Tibial nerve (tissue), 4 donors: ENCODE data around the gene SLAIN1. TPM values are rescaled to one million over a fixed set of nuclear protein-coding genes. Genes with fewer than 3 reads are reported as not detected.

ENCODE experiments used
- DNase-seq, 2 donors: peaks; one replicate each; pipeline ENCODE4 v3.0.0-alpha.2; 2019; ENCODE audit warnings: low spot score in 2 of 2
- H3K27ac ChIP-seq, 4 donors: fragments of 200-600 bp; sonication (generic) in 3 of 4; one replicate each; pipeline ENCODE4 v1.5.1; 2017 to 2019; ENCODE audit warnings: mild to moderate bottlenecking in 1 of 4
- H3K27me3 ChIP-seq, 2 donors: fragments of 200-600 bp; sonication (generic) in 1 of 2; one replicate each; pipeline versions ENCODE4 v1.5.1 to v1.6.0; 2017 to 2019
- H3K36me3 ChIP-seq, 3 donors: fragments of 200-600 bp; sonication (generic); one replicate each; pipeline ENCODE4 v1.5.1; 2018 to 2019
- H3K4me1 ChIP-seq, 4 donors: fragments of 200-600 bp; sonication (generic) in 3 of 4; one replicate each; pipeline ENCODE4 v1.5.1; 2017 to 2019
- H3K4me3 ChIP-seq, 4 donors: fragments of 200-600 bp; sonication (generic) in 3 of 4; one replicate each; pipeline ENCODE4 v1.5.1; 2017 to 2019; ENCODE audit warnings: mild to moderate bottlenecking in 1 of 4, moderate library complexity in 1 of 4
- H3K9me3 ChIP-seq, 4 donors: fragments of 200-600 bp; sonication (generic) in 3 of 4; one replicate each; pipeline ENCODE4 v1.5.1; 2017 to 2019
- CTCF ChIP-seq, 5 experiments: fragments of 200-600 bp in 3 of 5; fragments of 450-650 bp in 2 of 5; sonication (generic) in 3 of 5; IDR thresholded peaks; one replicate each; pipeline ENCODE4 v1.5.1; 2016 to 2019; ENCODE audit warnings: antibody characterized with exemption in 5 of 5, mild to moderate bottlenecking in 3 of 5, moderate library complexity in 2 of 5
- EP300 ChIP-seq, 2 donors: sonication (generic); formaldehyde crosslinking; IDR thresholded peaks; one replicate each; pipeline ENCODE4 v1.6.1; 2017; ENCODE audit warnings: antibody characterized with exemption in 2 of 2, mild to moderate bottlenecking in 1 of 2
- POLR2A ChIP-seq, 2 donors: fragments of 450-650 bp; IDR thresholded peaks; one replicate each; pipeline ENCODE4 v1.6.1; 2017; ENCODE audit warnings: antibody characterized with exemption in 2 of 2, mild to moderate bottlenecking in 2 of 2, moderate library complexity in 2 of 2
- WGBS, 2 donors: methylation state at CpG; one replicate each; pipeline ENCODE4 v1.1.5; 2018; 5-methylcytosine and 5-hydroxymethylcytosine counted together
- total RNA-seq, 4 donors: library from RNA; depleted of rRNA; stranded (reverse); fragments of >200 nt; gene quantifications; one replicate each; pipeline ENCODE4 v1.1.0, GENCODE V29; 2016

The SLAIN1 gene
- total RNA-seq, 4 donors from 2014 or later, result 2.8 to 13.5 (median 5.0) TPM

GRCh38 chr13:77674852-77675251 is 22.6 kb upstream of the SLAIN1 start:
- peaks cover 0 to 9% (median 0%) of the 10 kb centered on the region in 4 donors for H3K9me3 ChIP-seq
- DNase-seq, result no peak
- TF ChIP-seq CTCF (IDR thresholded peaks at IDR 0.05), result no peak
- H3K27ac ChIP-seq, result no peak overlapping the region
- H3K4me3 ChIP-seq, result no peak overlapping the region
- no peaks in the 10 kb centered on the region for H3K27me3 ChIP-seq
- H3K36me3 ChIP-seq, result no peaks in the 10 kb centered on the region
- no peaks in the 10 kb centered on the region for H3K4me1 ChIP-seq

GRCh38 chr13:77678691-77679235 is 18.7 kb upstream of the SLAIN1 start:
- Histone ChIP-seq H3K27me3 (no peaks in the 10 kb centered on the region), H3K4me1 (no peaks in the 10 kb centered on the region), H3K9me3 (peaks cover 0 to 9% (median 0%) of the 10 kb centered on the region in 4 donors), H3K36me3 (no peaks in the 10 kb centered on the region), H3K4me3 (no peak overlapping the region), H3K27ac (no peak overlapping the region)
- 61 to 74% methylated on average over 5 of the region's 5 CpGs for WGBS, 2 donors
- DNase-seq, result no peak
- TF ChIP-seq POLR2A (IDR thresholded peaks at IDR 0.05) (no peak), EP300 (IDR thresholded peaks at IDR 0.05) (no peak), CTCF (IDR thresholded peaks at IDR 0.05) (no peak)

GRCh38 chr13:77687799-77688198 is 9.7 kb upstream of the SLAIN1 start:
- H3K27me3 ChIP-seq, result no peaks in the 10 kb centered on the region

GRCh38 chr13:77691871-77692270 is 5.6 kb upstream of the SLAIN1 start:
- WGBS, 2 donors, result 58 to 68% methylated on average over 1 of the region's 1 CpG
- no peak for DNase-seq
- H3K9me3 ChIP-seq, result peaks cover 0 to 8% (median 0%) of the 10 kb centered on the region in 4 donors

More at GRCh38 chr13:77687799-77688198, 9.7 kb upstream of the SLAIN1 start:
- no peak for TF ChIP-seq CTCF (IDR thresholded peaks at IDR 0.05)
- TF ChIP-seq POLR2A (IDR thresholded peaks at IDR 0.05), result no peak
- TF ChIP-seq EP300 (IDR thresholded peaks at IDR 0.05), result no peak
- no peak for DNase-seq
- Histone ChIP-seq H3K27ac (no peak overlapping the region), H3K4me3 (no peak overlapping the region), H3K36me3 (no peaks in the 10 kb centered on the region), H3K9me3 (peaks cover 0 to 15% (median 0%) of the 10 kb centered on the region in 4 donors), H3K4me1 (peaks cover 0 to 1% (median 0%) of the 10 kb centered on the region in 4 donors)
- WGBS, 2 donors, result 78 to 87% methylated on average over 2 of the region's 2 CpGs

More at GRCh38 chr13:77691871-77692270, 5.6 kb upstream of the SLAIN1 start:
- Histone ChIP-seq H3K4me1 (peaks cover 0 to 12% (median 0%) of the 10 kb centered on the region in 4 donors), H3K27ac (no peak overlapping the region), H3K4me3 (no peak overlapping the region), H3K36me3 (no peaks in the 10 kb centered on the region), H3K27me3 (peaks cover 0 to 30% of the 10 kb centered on the region in 2 donors)
- TF ChIP-seq POLR2A (IDR thresholded peaks at IDR 0.05) (no peak), CTCF (IDR thresholded peaks at IDR 0.05) (no peak), EP300 (IDR thresholded peaks at IDR 0.05) (no peak)
